Spinal cord (tissue), 10 donors: Measurements from ENCODE around the gene FZR1. TPM values are rescaled to one million over a fixed set of nuclear protein-coding genes. Genes with fewer than 3 reads are reported as not detected.
A peak's percentile ranks its signal among the peaks of the same experiment; 100 is the strongest.

Source experiments
- DNase-seq, 6 donors: peaks; one replicate each; pipeline versions ENCODE4 v3.0.0 to v3.0.0-alpha.2; 2013 to 2015; ENCODE audit warnings: low spot score in 6 of 6, low read depth in 4 of 6
- H3K27ac ChIP-seq: one replicate; pipeline ENCODE4 v1.5.1; 2013; ENCODE audit warnings: low read depth, low read length, control low read depth
- H3K27me3 ChIP-seq: one replicate; pipeline ENCODE4 v1.6.1; 2013; ENCODE audit warnings: low read length; ENCODE audit not compliant: control insufficient read depth, insufficient read depth
- H3K36me3 ChIP-seq: one replicate; pipeline ENCODE4 v1.6.1; 2013; ENCODE audit warnings: low read length; ENCODE audit not compliant: control insufficient read depth, insufficient read depth
- H3K4me1 ChIP-seq: one replicate; pipeline ENCODE4 v1.6.1; 2013; ENCODE audit warnings: low read length; ENCODE audit not compliant: control insufficient read depth, insufficient read depth
- H3K4me3 ChIP-seq: one replicate; pipeline ENCODE4 v1.5.1; 2013; ENCODE audit warnings: low read depth, low read length, control low read depth
- H3K9me3 ChIP-seq: one replicate; pipeline ENCODE4 v1.6.1; 2013; ENCODE audit warnings: low read length; ENCODE audit not compliant: control insufficient read depth, insufficient read depth
- WGBS: methylation state at CpG from one replicate; pipeline ENCODE4 v1.1.5; 2013; ENCODE audit warnings: missing lambda C conversion rate; ENCODE audit not compliant: insufficient coverage; 5-methylcytosine and 5-hydroxymethylcytosine counted together
- polyA plus RNA-seq, 2 donors: library from polyadenylated mRNA; unstranded; fragments of 120-200 nt; gene quantifications; one replicate each; pipeline ENCODE4 v1.2.1, GENCODE V29; 2013; ENCODE audit not compliant: insufficient read length in 2 of 2
- total RNA-seq, 2 donors: library from RNA; depleted of rRNA in 1 of 2; stranded (reverse); fragments of 120-200 nt in 1 of 2; fragments of >200 nt in 1 of 2; gene quantifications; one replicate each; pipeline versions ENCODE4 v1.2.3 to v1.2.4, GENCODE V29; 2013 to 2014
- donor health status: healthy.

The FZR1 gene
- total and polyA plus RNA-seq, 4 donors: 35.4 to 111 (median 64.2) TPM

GRCh38 chr19:3543150-3544057, 37.3 kb downstream of the FZR1 start:
- H3K9me3 ChIP-seq: no peaks in the 10 kb centered on the region
- no peak overlapping the region for H3K4me3 ChIP-seq
- peaks cover 19% of the 10 kb centered on the region for H3K4me1 ChIP-seq
- H3K27me3 ChIP-seq: no peaks in the 10 kb centered on the region
- H3K27ac ChIP-seq: no peak overlapping the region
- 86% methylated on average over 43 of the region's 47 CpGs for WGBS
- DNase-seq: no peak
- peaks cover 78% of the 10 kb centered on the region for H3K36me3 ChIP-seq

GRCh38 chr19:3544058-3544376, 37.9 kb downstream of the FZR1 start:
- Histone ChIP-seq H3K36me3 (peaks cover 76% of the 10 kb centered on the region), H3K27ac (no peak overlapping the region), H3K4me3 (no peak overlapping the region)

GRCh38 chr19:3544742-3545668, 38.9 kb downstream of the FZR1 start:
- H3K4me1 ChIP-seq: peaks cover 12% of the 10 kb centered on the region
- 54% methylated on average over 30 of the region's 30 CpGs for WGBS
- DNase-seq: peak in 2 of 6 donors; percentile 18 to 56
- H3K27ac ChIP-seq: no peak overlapping the region
- no peak overlapping the region for H3K4me3 ChIP-seq
- peaks cover 70% of the 10 kb centered on the region for H3K36me3 ChIP-seq
- H3K9me3 ChIP-seq: no peaks in the 10 kb centered on the region
- no peaks in the 10 kb centered on the region for H3K27me3 ChIP-seq

More at GRCh38 chr19:3544058-3544376, 37.9 kb downstream of the FZR1 start:
- DNase-seq: no peak
- Histone ChIP-seq H3K27me3 (no peaks in the 10 kb centered on the region), H3K9me3 (no peaks in the 10 kb centered on the region), H3K4me1 (peaks cover 16% of the 10 kb centered on the region)
- WGBS: 79% methylated on average over 7 of the region's 9 CpGs

- Histone ChIP-seq H3K36me3 (peaks cover 72% of the 10 kb centered on the region), H3K9me3 (no peaks in the 10 kb centered on the region), H3K4me1 (peaks cover 12% of the 10 kb centered on the region), H3K27me3 (no peaks in the 10 kb centered on the region), H3K27ac (no peak overlapping the region), H3K4me3 (no peak overlapping the region)
- 87% methylated on average over 10 of the region's 10 CpGs for WGBS
- DNase-seq: no peak
Measured at GRCh38 chr19:3545669-3546034, 39.5 kb downstream of the FZR1 start.

- Histone ChIP-seq H3K4me1 (peaks cover 12% of the 10 kb centered on the region), H3K4me3 (no peak overlapping the region), H3K36me3 (peaks cover 77% of the 10 kb centered on the region), H3K27ac (no peak overlapping the region), H3K9me3 (no peaks in the 10 kb centered on the region), H3K27me3 (no peaks in the 10 kb centered on the region)
- DNase-seq: no peak
- WGBS: 93% methylated on average over 22 of the region's 23 CpGs
Measured at GRCh38 chr19:3546119-3546518, 40.0 kb downstream of the FZR1 start.

- no peak overlapping the region for H3K27ac ChIP-seq
- no peak for DNase-seq
- H3K27me3 ChIP-seq: no peaks in the 10 kb centered on the region
- WGBS: 95% methylated on average over 15 of the region's 15 CpGs
- peaks cover 12% of the 10 kb centered on the region for H3K4me1 ChIP-seq
- H3K36me3 ChIP-seq: peaks cover 84% of the 10 kb centered on the region
- no peak overlapping the region for H3K4me3 ChIP-seq
- H3K9me3 ChIP-seq: no peaks in the 10 kb centered on the region
Measured at GRCh38 chr19:3547301-3547731, 41.2 kb downstream of the FZR1 start.

GRCh38 chr19:3547767-3548282, 41.7 kb downstream of the FZR1 start:
- H3K27me3 ChIP-seq: no peaks in the 10 kb centered on the region
- peaks cover 80% of the 10 kb centered on the region for H3K36me3 ChIP-seq
- no peak overlapping the region for H3K27ac ChIP-seq
- DNase-seq: no peak
- WGBS: 89% methylated on average over 36 of the region's 36 CpGs
- H3K4me3 ChIP-seq: no peak overlapping the region
- no peaks in the 10 kb centered on the region for H3K9me3 ChIP-seq
- H3K4me1 ChIP-seq: peaks cover 12% of the 10 kb centered on the region

- Histone ChIP-seq H3K36me3 (peaks cover 72% of the 10 kb centered on the region), H3K27ac (no peak overlapping the region), H3K4me3 (no peak overlapping the region), H3K4me1 (peaks cover 12% of the 10 kb centered on the region), H3K27me3 (no peaks in the 10 kb centered on the region), H3K9me3 (no peaks in the 10 kb centered on the region)
- no peak for DNase-seq
- 60% methylated on average over 10 of the region's 14 CpGs for WGBS
Measured at GRCh38 chr19:3548606-3549005, 42.5 kb downstream of the FZR1 start.

- Histone ChIP-seq H3K9me3 (no peaks in the 10 kb centered on the region), H3K36me3 (peaks cover 62% of the 10 kb centered on the region), H3K27me3 (no peaks in the 10 kb centered on the region), H3K27ac (no peak overlapping the region), H3K4me1 (peaks cover 12% of the 10 kb centered on the region), H3K4me3 (no peak overlapping the region)
- 91% methylated on average over 9 of the region's 10 CpGs for WGBS
- DNase-seq: no peak
Measured at GRCh38 chr19:3549816-3550215, 43.7 kb downstream of the FZR1 start.
